Measurements from ENCODE around the gene VPS8.

Gene VPS8

DNA sequence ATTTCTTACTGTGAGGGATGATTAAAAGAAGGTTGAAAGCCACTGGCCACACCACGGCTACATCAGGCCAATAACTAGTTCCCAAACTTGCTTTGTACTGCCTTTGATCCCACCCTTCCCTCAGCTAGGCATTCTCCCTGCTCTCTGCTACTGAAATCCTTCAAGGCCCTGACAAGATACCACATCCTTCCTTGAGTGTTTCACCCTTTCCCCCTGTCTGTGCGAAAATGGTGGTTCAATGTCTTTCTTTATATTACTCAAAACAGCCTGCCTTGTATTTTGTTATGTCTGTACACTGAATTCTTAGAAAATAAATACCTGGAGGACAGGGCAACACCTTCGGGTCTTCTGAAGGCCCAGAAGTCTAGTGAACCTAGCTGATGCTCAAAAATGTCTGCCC lies 932 bp upstream of the VPS8 start:
- no peak for DNase-seq (ENCODE audit: low spot score)

DNA sequence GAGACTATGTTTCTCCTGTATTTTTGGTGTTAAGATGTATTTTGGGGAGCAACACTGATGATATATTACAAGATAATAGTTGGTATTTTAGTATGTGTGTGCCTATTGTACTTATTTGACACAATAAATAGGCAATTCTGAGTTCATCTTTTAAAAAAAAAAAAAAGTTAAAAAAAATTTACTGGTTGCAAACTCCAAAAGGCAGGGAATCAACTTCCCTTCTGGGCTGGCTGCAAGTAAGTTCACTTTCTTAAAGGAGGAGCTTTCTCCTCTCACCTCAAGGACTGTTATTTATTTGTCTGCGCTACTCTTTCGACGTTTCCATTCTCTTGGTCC lies 335 bp upstream of the VPS8 start:
- no peak for DNase-seq (ENCODE audit: low spot score)

DNA sequence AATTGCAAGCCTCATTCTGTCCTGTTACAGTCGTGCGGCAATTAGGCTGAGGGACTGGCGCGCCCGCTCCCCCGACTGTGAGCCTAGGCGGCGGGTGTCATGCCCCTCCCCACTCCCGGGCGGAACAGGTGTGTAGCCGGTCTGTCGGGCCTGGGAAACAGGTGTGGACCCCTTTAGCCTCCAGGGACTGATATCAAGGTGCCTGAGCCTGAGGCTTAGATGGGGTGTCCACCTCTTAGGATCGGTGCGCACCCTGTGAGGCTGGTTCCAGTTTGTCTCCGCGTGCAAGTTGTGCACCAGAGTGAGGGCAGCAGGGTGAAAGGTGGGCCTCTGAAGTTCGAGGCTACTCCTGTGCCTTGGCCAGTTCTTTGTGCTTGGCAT lies 686 bp downstream of the VPS8 start:
- DNase-seq (ENCODE audit: low spot score), result peak; percentile 12

DNA sequence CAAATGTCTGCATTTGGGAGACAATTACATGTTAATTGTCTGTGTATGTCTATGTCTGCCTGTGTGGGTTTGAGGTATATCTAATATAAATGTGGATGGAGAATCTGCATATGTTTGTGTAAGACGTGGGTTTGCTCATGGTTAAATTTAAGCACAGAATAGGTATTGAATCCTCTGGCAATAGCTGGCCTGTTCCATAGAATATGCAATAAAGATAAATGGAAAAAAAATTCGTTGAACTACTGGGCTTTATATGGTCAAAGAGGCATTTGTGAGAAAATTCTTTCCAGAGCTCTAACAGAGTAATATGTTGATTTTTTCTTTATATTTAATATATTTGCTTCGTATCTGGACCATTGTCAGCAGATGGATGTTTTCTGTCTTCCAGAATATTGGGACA lies 1.4 kb downstream of the VPS8 start:
- no peak for DNase-seq (ENCODE audit: low spot score)

DNA sequence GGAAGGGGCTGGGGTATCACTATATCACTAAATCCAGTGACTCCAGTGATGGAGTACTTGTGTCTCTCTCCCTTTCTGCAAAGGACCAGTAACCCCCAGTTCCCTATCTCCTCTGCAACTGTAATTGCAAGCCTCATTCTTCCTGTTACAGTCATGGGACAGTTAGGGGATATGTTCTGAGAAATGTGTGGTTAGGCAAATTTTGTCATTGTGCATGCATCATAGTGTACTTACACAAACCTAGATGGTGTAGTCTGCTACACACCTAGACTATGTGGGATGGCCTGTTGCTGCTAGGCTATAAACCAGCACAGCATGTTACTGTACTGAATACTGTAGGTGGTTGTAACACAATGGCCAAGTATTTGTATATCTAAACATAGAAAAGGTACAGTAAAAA lies 2.2 kb downstream of the VPS8 start:
- no peak for DNase-seq (ENCODE audit: low spot score)

DNA sequence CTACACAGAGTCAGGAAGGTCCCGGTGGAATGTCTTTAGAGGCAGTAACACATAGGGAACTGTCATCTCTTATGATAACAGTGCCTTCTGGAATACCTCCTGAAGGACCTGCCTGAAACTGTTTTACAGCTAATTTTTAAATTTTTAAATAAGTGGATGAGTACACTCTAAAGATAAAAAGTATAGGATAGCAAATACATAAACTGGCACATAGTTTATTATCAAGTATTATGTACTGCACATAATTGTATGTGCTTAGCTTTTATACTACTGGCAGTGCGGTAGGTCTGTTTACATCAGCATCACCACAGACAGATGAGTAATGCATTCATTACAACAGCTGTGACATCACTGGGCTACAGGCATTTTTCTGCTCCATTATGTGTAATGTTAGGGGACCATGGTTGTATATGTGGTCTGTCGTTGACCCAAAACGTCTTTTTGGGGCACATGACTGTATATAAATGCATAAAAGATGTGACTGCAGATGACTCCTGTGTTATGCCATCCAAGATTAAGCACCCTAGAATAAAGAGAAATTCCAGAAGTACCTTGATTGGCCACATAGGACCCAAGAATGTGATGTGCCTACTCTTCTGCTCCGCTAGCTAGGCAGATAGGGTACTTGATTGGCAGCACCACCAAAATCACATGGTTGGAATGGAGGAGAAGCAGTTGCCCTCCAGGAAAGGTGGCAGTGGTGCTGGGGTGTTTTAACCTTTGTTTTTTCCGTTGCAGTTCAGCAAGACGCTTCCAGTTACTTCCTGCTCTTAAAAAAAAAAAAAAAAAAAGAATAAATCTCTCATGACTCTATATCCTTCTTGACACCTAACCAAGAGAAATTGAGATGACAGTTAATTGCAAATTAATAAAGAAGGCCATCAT lies 3.3 kb downstream of the VPS8 start:
- DNase-seq (ENCODE audit: low spot score), result no peak

DNA sequence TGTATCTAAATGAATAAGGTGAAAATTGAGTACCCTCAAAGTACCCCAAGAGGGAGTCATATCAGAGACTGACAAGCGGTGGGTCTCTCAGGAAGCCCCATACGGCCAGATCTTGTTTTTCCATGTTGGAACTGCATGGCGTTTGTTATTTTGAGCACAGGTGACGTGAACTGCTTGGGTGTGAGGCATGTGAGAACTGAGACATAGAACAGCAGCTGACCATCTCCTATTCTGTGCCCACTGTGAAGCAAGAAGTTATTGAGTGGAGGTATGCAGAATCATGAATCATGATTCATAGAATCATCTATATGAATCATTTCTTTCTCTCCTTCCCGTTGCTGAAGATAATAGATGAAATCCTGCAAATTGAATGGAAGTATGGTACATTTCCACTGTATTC lies 4.6 kb downstream of the VPS8 start:
- DNase-seq (ENCODE audit: low spot score), result no peak

DNA sequence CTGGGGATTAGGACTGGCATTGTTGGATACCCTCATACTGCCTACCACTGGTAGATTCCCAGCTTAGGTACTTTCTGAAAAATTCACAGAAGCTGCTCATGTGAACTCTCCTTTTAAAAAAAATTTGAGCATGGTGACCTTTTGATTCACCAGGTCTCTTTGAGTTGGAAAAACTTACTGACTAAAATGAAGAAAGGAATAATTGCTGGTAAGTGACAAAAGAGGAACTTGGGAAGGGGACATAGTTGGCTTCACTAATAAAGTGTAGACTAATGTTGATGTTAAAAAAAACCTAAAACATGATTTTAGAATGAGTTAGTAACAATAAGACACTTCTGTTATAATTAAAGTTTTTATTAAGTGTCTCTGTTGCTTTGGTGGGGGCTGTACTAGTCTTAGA lies 8.6 kb downstream of the VPS8 start:
- DNase-seq (ENCODE audit: low spot score), result no peak

DNA sequence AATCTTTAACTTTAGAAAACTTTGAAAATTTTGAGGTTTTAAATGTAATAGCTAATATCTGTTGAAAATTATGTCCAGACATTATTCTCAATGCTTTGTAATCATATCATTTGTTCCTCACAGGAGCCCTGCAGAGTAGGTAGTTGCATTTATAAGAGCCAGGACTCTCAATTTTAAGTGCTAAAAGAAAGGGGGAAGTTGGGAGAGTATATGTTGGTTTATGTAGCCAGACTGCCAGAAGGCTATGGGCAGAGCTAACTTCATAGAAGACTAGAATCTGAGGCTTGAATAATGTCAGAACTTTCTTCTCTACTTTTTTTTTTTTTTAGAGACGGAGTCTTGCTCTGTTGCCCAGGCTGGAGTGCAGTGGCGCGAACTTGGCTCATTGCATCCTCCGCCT lies 9.1 kb downstream of the VPS8 start:
- DNase-seq (ENCODE audit: low spot score), result no peak

DNA sequence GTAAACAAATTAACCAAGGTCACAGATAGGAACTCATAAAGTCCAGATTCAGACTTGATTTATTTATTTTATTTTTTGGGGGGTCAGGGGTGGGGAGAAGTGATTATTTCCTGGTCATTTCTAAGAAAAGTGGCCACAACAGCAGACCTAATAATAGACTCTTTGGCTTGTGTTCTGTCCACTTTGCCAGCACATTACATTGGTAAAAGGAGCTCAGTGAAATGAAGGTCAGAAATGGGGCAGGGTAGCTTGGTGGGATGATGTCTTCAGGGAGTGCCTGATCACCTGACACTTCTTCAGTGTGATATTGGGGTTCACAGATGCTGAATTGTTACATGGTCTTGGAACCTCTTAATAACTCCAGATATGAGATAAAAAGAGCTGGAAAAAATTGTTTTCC lies 10.1 kb downstream of the VPS8 start:
- DNase-seq (ENCODE audit: low spot score), result no peak

DNA sequence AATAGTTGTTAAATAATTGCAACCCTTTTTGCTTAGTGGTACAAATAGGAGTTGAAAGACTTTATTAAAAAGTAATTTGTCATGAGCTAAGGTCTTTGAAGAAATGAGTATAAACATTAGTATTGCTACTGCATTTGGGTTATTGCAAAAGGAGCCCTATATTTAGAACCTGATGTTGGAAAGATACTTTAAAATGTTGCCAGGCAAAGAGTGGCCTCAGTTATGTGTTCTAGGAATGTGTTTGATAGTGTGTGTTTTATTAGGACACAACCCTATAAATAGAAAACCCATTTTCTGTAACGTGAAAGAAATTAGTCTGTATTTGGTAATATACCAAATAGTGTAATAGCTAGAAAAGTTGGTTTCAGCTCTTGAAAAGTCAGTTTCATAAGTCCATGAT lies 10.7 kb downstream of the VPS8 start:
- peak; percentile 29 for DNase-seq (ENCODE audit: low spot score)

DNA sequence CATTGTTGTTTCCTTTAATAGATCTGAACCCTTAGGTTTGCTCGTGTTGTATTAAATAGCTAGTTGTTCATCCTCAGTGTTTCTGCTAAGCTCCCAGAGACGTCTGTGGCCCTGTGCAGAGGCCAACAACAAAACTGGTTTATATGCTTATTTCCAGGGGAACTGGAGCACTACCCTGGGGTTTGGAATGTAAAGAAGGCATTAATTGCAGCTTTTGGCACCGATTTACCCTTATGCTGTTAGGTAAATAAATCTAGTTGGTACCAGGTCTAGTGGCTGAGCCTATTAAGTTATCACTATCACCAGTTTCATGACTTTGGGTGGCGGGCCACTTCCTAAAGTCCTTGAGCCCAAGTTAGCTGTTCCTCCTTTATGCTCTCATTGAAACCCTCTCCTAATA lies 12.0 kb downstream of the VPS8 start:
- no peak for DNase-seq (ENCODE audit: low spot score)

DNA sequence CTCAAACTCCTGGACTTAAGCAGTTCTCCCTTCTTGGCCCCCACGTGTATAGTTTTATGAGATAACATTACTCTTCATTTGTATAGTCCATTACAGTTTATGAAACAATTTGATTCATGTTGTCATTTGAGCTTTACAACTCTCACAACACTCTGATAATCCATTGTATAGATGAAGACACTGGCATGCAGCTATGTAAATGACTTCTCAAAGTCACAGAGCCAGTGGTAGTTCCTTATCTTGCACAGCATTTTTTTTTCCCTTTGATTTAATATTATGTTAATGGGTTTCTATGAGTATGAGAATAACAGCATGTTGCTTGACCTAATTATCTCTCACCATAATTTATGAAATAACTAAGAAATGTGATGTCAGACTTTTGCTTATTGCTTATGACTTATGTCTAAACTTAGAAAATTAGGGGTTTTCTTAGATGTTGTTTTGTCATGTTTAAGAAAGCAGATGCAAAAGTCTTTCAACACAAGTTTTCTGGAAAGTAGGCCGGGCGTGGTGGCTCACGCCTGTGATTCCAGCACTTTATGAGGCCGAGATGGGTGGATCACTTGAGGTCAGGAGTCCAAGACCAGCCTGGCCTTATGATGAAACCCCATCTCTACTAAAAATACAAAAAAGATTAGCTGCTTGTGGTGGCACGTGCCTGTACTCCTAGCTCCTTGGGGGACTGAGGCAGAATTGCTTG lies 13.3 kb downstream of the VPS8 start:
- no peak for DNase-seq (ENCODE audit: low spot score)

DNA sequence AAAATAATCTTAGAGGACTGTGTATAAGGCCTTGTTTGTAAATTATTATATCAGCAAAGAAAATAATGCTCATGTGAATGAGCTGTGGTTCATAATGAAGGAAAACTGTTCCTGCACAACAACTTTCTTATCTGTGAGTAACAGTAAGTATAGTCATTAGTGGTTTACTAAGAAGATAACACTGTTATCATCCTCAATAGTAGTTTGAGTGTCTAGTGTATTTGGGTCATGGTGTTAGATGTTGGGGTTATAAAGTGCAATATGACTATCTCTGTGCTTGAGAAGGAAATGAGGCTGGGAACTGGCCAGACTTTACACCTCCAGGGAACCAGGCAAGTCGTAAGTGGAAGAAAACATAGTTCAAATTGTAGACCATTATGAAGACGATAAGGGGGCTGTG lies 15.6 kb downstream of the VPS8 start:
- no peak for DNase-seq (ENCODE audit: low spot score)

DNA sequence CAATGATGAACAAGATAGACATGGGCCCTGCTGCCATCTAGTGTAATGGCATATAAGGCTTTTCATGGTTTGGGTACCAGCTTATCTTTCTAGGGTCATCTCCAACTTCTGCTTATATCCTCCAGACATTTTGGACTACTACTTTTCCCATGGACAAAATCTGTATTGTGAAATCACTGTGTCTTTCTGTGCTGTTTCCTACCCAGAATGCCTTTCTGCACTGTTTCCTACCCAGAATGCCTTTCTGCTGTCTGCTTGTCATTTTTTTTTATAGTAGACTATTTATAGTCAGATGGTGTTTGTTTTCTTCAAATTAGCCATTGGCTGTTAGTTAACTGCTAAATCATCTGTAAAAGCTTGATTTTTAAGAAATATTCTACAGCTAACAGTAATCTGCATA lies 20.1 kb downstream of the VPS8 start:
- DNase-seq (ENCODE audit: low spot score), result no peak

DNA sequence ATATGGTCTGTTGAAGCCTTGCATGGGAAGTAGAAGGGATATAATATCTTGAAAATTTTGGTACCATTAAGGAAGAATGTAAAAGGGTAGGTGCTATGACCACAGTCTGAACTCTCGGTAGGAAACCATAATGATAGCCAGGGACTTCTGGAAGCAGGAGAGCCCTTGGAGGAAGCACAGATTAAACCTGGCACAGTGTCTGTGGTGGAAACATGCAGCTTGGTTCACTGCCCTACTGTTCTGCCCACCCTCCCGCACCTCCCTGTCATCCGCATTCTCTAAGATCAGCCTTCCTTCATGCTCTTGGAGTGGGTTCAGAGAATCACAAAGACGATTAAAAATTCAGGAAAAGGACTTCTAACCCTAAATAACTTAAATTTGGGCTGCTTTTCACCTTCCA lies 20.9 kb downstream of the VPS8 start:
- DNase-seq (ENCODE audit: low spot score), result no peak

DNA sequence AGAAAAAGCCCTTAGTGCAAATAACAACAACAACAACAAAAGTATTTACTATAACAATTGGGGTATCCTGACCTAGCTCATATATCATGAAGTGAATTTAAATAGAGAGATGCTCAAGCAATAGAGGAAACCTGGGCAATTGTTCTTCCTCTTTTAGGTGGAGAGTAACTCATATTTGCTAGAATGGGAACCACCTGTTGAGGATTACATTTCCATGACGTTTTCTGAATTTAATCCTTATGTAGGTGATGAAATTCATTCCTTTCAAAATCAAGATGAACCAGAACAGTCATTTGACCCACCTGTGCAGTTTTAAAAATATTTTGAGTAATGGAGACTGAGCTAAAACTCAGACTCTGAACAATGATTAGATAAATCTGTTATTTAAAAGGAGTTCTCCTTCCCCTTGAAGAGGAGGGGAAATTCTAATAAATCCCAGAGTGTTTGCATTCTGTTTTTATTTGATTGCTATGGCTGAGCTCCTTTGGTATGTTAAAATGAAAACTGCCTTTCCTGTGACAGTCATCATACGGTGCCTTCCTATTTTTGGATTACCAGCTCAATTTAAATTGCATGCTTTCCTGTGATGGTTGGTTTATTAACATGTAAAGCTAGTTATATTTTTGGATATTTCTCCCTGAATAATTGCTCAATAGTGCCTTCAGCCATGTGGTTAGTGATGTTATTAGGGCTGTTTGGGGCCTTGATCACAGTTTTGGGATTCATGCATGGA lies 24.3 kb downstream of the VPS8 start:
- DNase-seq (ENCODE audit: low spot score), result no peak

DNA sequence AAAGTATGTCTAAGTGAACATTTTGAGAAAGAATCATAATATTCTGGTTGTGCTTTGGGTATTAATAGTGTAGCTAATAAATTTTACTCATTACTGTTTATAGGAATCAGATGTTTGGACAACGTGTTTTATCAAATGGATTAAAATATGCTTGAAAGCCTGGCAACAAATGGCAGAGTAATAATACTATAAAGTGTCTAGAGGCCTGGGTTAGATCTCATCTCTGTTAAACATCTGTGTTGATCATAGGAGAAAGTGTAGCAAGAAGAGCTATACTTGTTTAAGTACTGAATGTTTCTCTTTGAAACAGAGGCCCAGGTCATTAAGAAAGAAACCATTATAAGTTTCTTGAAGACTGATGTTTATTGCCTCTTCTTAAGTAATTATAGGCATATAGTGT lies 30.5 kb downstream of the VPS8 start:
- DNase-seq (ENCODE audit: low spot score), result no peak

DNA sequence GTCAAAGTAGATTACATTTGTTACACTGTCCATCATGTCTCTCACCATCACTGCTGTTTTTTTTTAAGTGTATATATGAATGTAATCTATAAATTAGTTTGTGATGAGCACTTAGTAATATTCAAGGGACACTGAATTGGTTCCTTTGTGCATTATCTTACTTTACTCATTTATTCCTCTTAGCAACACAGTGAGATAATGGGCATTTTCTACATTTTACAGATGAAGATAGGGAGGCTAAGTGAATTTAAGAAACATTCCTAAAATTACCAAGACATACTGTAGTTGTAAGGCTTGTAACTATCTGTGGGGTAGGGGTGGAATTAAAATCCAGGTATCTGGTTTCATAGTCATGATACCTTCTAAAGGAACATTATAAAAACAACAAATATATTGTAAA lies 33.9 kb downstream of the VPS8 start:
- DNase-seq (ENCODE audit: low spot score), result no peak

DNA sequence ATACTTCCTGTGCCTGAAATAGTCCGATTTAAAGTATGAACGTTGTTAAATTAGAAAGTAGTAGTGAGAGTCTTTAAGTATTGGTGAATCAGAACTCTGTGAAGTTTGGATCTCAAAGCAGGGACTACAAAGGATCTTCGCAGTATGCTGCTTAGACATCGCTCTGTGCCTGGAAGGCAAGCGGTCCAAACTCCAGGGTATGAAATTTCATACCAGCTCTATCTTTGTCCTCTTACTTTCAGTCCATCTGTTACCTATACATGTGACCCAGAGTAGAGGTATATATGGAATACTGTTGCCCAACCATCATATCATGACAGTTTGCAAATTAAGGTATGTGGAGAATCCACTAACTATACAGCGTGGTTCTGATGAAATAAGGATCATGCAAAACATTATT lies 34.5 kb downstream of the VPS8 start:
- no peak for DNase-seq (ENCODE audit: low spot score)

DNA sequence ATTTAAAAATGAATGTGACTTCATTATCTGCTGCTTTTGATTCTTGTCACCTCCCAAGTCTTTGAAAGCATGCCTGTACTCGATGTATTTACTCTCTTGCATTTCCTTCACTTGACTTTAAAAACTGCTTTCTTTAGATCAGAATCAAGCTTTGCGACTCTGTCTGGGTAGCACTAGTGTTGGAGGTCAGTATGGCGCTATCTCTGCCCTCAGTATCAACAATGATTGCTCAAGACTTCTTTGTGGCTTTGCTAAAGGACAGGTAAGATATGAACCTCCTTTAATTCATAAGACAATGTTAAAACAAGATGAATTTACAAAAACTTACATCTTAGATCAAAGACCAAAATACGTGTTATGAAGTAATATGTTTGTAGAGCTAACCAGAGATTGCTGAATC lies 37.0 kb downstream of the VPS8 start:
- no peak for DNase-seq (ENCODE audit: low spot score)

DNA sequence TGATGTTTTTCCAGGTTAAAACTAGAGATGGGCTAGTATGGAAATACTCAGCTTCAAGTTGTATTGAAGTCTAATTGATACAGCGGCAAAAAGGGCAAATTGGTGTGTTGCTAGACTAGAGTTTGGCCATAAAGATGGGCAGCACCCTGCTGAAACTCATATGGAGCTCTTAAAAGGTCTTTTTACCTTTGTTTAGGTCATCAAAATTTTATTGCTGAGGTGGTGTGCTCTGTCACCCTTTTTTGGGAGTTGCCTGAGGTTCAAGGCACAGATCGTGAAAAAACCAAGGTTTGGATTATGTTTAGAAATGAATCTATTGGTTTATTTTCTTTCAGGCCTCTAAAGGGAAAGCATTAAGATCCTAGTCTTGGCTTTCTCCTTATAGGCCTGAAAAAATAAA lies 38.2 kb downstream of the VPS8 start:
- DNase-seq (ENCODE audit: low spot score), result no peak

DNA sequence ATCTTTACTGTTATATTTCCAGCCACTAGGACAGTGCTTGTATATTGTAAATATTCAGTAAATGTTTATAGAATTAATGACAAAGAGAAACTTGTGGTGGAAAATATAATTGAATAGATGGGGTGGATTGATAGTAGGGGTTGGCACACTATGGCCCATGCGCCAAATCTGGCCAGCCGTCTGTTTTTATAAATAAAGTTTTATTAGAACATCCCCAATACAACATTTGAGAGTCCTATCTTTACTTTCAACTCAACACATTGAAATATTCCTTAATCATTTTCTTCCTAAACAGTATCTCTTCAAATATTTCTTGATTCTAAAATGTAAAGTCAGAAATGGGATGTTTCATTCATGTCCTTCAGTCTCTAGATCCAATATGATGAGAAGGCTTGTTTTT lies 45.1 kb downstream of the VPS8 start:
- no peak for DNase-seq (ENCODE audit: low spot score)
